HepG2 (cell line): Measurements from ENCODE around the gene C1orf141. TPM values are rescaled to one million over a fixed set of nuclear protein-coding genes. Genes with fewer than 3 reads are reported as not detected.

ENCODE experiments used
- ASH2L ChIP-seq: fragments of 300-600, 200-600 bp; sonication (generic); IDR thresholded peaks from 2 replicates; pipeline ENCODE4 v1.7.0; 2017; ENCODE audit warnings: low read depth, mild to moderate bottlenecking, moderate library complexity, mixed read lengths, low read length; ENCODE audit not compliant: insufficient read length
- ATAD3A ChIP-seq: sonication (generic); formaldehyde crosslinking; IDR thresholded peaks from 2 replicates; pipeline ENCODE4 v1.4.0; 2020; ENCODE audit warnings: missing genetic modification reagents
- CENPX ChIP-seq: sonication (generic); formaldehyde crosslinking; IDR thresholded peaks from 2 replicates; pipeline ENCODE4 v1.9.0; 2021; ENCODE audit warnings: mild to moderate bottlenecking, missing genetic modification reagents, moderate library complexity
- FIP1L1 ChIP-seq: fragments of 200-400 bp; formaldehyde crosslinking; IDR thresholded peaks from 2 replicates; pipeline ENCODE4 v1.6.1; 2018; ENCODE audit warnings: low read depth, mild to moderate bottlenecking, low read length, moderate library complexity, borderline replicate concordance; ENCODE audit not compliant: insufficient read depth
- FOSL1 ChIP-seq: sonication (generic); formaldehyde crosslinking; IDR thresholded peaks from 2 replicates; pipeline ENCODE4 v1.9.0; 2021; ENCODE audit warnings: missing genetic modification reagents, borderline replicate concordance
- GATA4 ChIP-seq: sonication (generic); IDR thresholded peaks from 2 replicates; pipeline ENCODE4 v1.6.1; 2016; ENCODE audit warnings: antibody characterized with exemption, low read depth, borderline replicate concordance
- GTF3A ChIP-seq: sonication (generic); formaldehyde crosslinking; conservative IDR thresholded peaks from 2 replicates; pipeline ENCODE4 v1.4.0; 2020; ENCODE audit warnings: mild to moderate bottlenecking, missing genetic modification reagents
- HCFC1 ChIP-seq: fragments of 150-350 bp; IDR thresholded peaks from 2 replicates; pipeline ENCODE4 v1.6.1; 2014; ENCODE audit warnings: low read depth, low read length
- HNF4A ChIP-seq: sonication (generic); formaldehyde crosslinking; IDR thresholded peaks from 2 replicates; pipeline ENCODE4 v1.4.0; 2020; ENCODE audit warnings: missing genetic modification reagents
- HNRNPLL ChIP-seq: fragments of 200-400 bp; formaldehyde crosslinking; IDR thresholded peaks from 2 replicates; pipeline ENCODE4 v1.6.1; 2017; ENCODE audit warnings: mild to moderate bottlenecking, low read depth, low read length; ENCODE audit not compliant: poor library complexity, severe bottlenecking
- JUND ChIP-seq: sonication (generic); formaldehyde crosslinking; IDR thresholded peaks from 2 replicates; pipeline ENCODE4 v1.8.0; 2022; ENCODE audit warnings: mild to moderate bottlenecking, missing genetic modification reagents
- KLF11 ChIP-seq: IDR thresholded peaks from 2 replicates; pipeline ENCODE4 v1.6.1; 2016; ENCODE audit warnings: missing compliant biosample characterization
- MAF1 ChIP-seq: sonication (generic); formaldehyde crosslinking; IDR thresholded peaks from 2 replicates; pipeline ENCODE4 v1.5.0; 2020; ENCODE audit warnings: missing genetic modification reagents, borderline replicate concordance
- MEIS2 ChIP-seq: sonication (generic); formaldehyde crosslinking; IDR thresholded peaks from 2 replicates; pipeline ENCODE4 v1.9.0; 2021; ENCODE audit warnings: mild to moderate bottlenecking, missing genetic modification reagents
- MNT ChIP-seq: fragments of 450-650 bp; IDR thresholded peaks from 2 replicates; pipeline ENCODE4 v1.6.1; 2016
- NAIF1 ChIP-seq: sonication (generic); formaldehyde crosslinking; IDR thresholded peaks from 2 replicates; pipeline ENCODE4 v1.5.0; 2020; ENCODE audit warnings: mild to moderate bottlenecking, missing genetic modification reagents, borderline replicate concordance
- PPARG ChIP-seq: conservative IDR thresholded peaks from 2 replicates; pipeline ENCODE4 v1.6.1; 2016; ENCODE audit warnings: missing biosample characterization, missing genetic modification reagents
- RARA ChIP-seq: IDR thresholded peaks from 2 replicates; pipeline ENCODE4 v1.6.1; 2016; ENCODE audit warnings: missing genetic modification reagents, missing compliant biosample characterization
- RNF2 ChIP-seq: fragments of 450-650 bp; conservative IDR thresholded peaks from 2 replicates; pipeline ENCODE4 v1.6.1; 2016; ENCODE audit warnings: low read depth
- SALL2 ChIP-seq: sonication (generic); formaldehyde crosslinking; IDR thresholded peaks from 2 replicates; pipeline ENCODE4 v1.8.1; 2023; ENCODE audit warnings: mild to moderate bottlenecking, missing genetic modification reagents, inconsistent platforms
- STAG1 ChIP-seq: sonication (generic); formaldehyde crosslinking; IDR thresholded peaks from 2 replicates; pipeline ENCODE4 v1.4.0; 2020; ENCODE audit warnings: missing genetic modification reagents
- STAT5B ChIP-seq: sonication (generic); formaldehyde crosslinking; IDR thresholded peaks from 2 replicates; pipeline ENCODE4 v1.4.0; 2020; ENCODE audit warnings: missing genetic modification reagents
- TBX3 ChIP-seq: fragments of 450-650 bp; IDR thresholded peaks from 2 replicates; pipeline ENCODE4 v1.6.1; 2017; ENCODE audit warnings: antibody characterized with exemption, mild to moderate bottlenecking, inconsistent platforms, borderline replicate concordance
- ZNF235 ChIP-seq: sonication (generic); formaldehyde crosslinking; IDR thresholded peaks from 2 replicates; pipeline ENCODE4 v1.8.1; 2023; ENCODE audit warnings: mild to moderate bottlenecking, missing genetic modification reagents, borderline replicate concordance
- ZNF275 ChIP-seq: sonication (generic); formaldehyde crosslinking; IDR thresholded peaks from 2 replicates; pipeline ENCODE4 v1.8.0; 2022; ENCODE audit warnings: missing genetic modification reagents, mild to moderate bottlenecking, inconsistent platforms, borderline replicate concordance
- ZNF3 ChIP-seq: IDR thresholded peaks from 2 replicates; pipeline ENCODE4 v1.7.0; 2017; ENCODE audit warnings: inconsistent platforms
- ZNF354B ChIP-seq: sonication (generic); formaldehyde crosslinking; IDR thresholded peaks from 2 replicates; pipeline ENCODE4 v1.8.0; 2022; ENCODE audit warnings: mild to moderate bottlenecking, missing genetic modification reagents
- ZNF547 ChIP-seq: sonication (generic); formaldehyde crosslinking; IDR thresholded peaks from 2 replicates; pipeline ENCODE4 v1.5.1; 2020; ENCODE audit warnings: mild to moderate bottlenecking, missing genetic modification reagents
- ZNF713 ChIP-seq: sonication (generic); formaldehyde crosslinking; IDR thresholded peaks from 2 replicates; pipeline ENCODE4 v1.4.0; 2020; ENCODE audit warnings: mild to moderate bottlenecking, missing genetic modification reagents
- ZNF83 ChIP-seq: sonication (generic); formaldehyde crosslinking; IDR thresholded peaks from 2 replicates; pipeline ENCODE4 v1.4.0; 2020; ENCODE audit warnings: missing genetic modification reagents, mild to moderate bottlenecking, borderline replicate concordance
- ZNF839 ChIP-seq: sonication (generic); formaldehyde crosslinking; IDR thresholded peaks from 2 replicates; pipeline ENCODE4 v1.4.0; 2020; ENCODE audit warnings: missing genetic modification reagents, mild to moderate bottlenecking, borderline replicate concordance
- polyA plus RNA-seq, 8 experiments: library from polyadenylated mRNA; depleted of rRNA in 3 of 8; stranded (reverse) in 7 of 8; unstranded in 1 of 8; fragments of >200 nt; fragmentation: Illumina TruSeq in 4 of 8; extraction: Trizol in 4 of 8; gene quantifications; 2 replicates each; pipeline versions ENCODE4 v1.2.1 to v1.2.3, GENCODE V29; 2011 to 2016; ENCODE audit warnings: low read depth in 4 of 8, missing spikeins in 1 of 8, mixed read lengths in 1 of 8; ENCODE audit not compliant: insufficient read depth in 1 of 8
- total RNA-seq, 5 experiments: library from RNA; depleted of rRNA; stranded (reverse); fragments of >200 nt; fragmentation: Illumina TruSeq; extraction: Trizol; gene quantifications; 2 replicates each; pipeline ENCODE4 v1.2.3, GENCODE V29; 2016; ENCODE audit warnings: low read depth in 1 of 5

The C1orf141 gene
- total and polyA plus RNA-seq, 2 of the 13 experiments (the other 11 are each of a cell fraction or from before 2014, with no cell fraction given): not detected

- TF ChIP-seq STAG1 (CRISPR knock-in tag) (no peak), RARA (CRISPR knock-in tag) (no peak), HCFC1 (no peak), KLF11 (CRISPR knock-in tag) (no peak), RNF2 (no peak), GATA4 (no peak), MNT (no peak), ZNF713 (CRISPR knock-in tag) (no peak), ZNF3 (no peak), ZNF275 (CRISPR knock-in tag) (0 out of 2 replicates have a peak, but pooled peaks have one; percentile 0), FOSL1 (CRISPR knock-in tag) (no peak), STAT5B (CRISPR knock-in tag) (no peak), ZNF235 (CRISPR knock-in tag) (no peak; the same call in 1 of the 2 replicates), ZNF83 (CRISPR knock-in tag) (no peak), SALL2 (CRISPR knock-in tag) (no peak; the same call in 1 of the 2 replicates), GTF3A (CRISPR knock-in tag) (0 out of 2 replicates have a peak, but pooled peaks have one; percentile 14), PPARG (CRISPR knock-in tag) (no peak), MEIS2 (CRISPR knock-in tag) (no peak), ZNF547 (no peak), ZNF354B (no peak), CENPX (no peak), MAF1 (no peak), TBX3 (no peak), ZNF839 (CRISPR knock-in tag) (no peak), ASH2L (no peak), NAIF1 (CRISPR knock-in tag) (0 out of 2 replicates have a peak, but pooled peaks have one; percentile 29), HNRNPLL (no peak), ATAD3A (no peak), JUND (CRISPR knock-in tag) (no peak), FIP1L1 (no peak), HNF4A (CRISPR knock-in tag) (peak; percentile 3; the same call in 1 of the 2 replicates)
Measured at GRCh38 chr1:67052741-67053534, 81.8 kb downstream of the C1orf141 start (continued).
